NCI-H2196 treated with DMSO at 0.1 percent for 48 hours (cell line): ENCODE data around the gene NOC4L.

ENCODE experiments used
- DNase-seq: peaks from one replicate; lab custom pipeline; 2025; ENCODE audit not compliant: unreplicated experiment; lab: John Stamatoyannopoulos, UW

The NOC4L gene

DNA sequence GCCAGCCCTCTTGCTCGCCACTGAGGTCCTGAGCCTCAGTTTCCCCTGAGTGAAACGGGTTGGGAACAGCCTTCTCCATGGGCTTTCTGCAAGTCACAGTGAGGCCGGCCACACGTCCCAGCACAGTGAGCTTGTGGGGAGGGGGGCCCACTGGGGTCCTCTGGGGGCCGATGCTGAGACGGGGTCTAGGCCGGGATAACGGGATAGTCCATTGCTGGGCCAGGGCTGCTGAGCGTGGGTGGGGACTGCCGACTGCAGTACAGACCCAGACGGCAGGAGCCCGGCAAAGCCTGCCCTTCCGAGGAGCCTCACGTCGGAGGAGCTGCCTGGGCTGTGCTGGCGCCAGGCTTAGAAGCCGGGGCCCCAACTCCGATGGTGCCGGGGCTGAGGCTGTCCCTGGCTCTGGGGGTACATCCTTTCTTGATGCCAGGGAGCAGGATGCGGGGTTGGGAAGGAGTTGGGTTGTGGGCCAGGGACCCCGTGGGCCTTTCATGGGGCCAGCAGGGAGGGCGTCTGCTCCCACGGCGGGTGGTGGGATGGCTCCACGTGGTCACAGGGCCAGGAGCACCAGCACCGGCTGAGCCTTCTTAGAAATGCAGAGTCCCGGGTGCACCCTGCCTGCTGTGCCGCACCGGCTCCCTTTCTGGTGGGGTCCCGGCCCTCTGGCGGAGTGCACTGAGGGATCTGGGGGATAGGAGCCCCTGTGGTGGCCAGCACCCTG is 24.2 kb downstream of the NOC4L start:
- no peak for DNase-seq

DNA sequence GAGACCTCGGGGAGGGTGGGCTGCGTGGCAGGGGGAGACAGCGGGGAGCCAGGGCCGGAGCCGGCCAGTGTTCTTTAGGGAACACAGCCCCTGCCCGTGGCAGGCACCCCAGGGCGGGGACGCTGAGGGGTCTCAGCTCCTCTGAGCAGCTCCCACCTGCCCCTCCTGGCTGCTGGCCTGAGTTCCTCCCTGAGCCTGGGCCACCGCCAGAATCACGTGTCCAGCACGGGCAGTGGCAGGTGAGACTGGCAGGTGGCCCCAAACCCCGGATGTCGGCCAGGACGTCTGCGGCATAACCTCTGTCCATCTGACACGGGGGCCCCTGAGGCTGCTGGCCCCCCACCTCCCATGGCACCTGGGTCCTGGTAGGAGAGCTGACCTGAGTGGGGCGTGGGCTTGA is 25.1 kb downstream of the NOC4L start:
- DNase-seq: no peak

DNA sequence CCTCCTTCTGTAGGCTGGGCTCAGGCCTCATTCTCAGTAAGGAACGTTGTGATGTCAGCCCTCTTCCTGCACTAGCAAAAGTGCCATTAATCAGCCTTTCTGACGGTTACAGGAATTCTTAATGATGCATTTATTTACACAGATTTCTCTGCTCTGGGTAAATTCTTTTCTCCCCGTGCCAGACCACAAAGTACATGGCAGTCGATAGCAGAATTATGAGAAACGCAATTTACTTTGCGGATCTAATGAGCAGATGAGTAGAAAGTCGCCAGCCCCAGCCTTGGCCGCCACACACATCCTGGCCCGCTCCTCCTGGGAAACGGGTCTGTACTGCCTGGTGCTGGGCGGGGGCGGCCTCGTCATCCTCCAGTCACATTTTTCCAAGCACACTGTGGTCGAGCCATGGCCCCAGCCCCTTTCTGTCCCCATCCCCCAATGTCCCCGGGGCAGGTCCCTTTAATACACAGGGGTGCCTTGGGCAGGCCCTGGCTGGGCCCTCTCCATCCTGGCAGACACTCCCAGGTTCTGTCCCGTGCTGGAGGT is 25.9 kb downstream of the NOC4L start:
- DNase-seq: peak; percentile 22

DNA sequence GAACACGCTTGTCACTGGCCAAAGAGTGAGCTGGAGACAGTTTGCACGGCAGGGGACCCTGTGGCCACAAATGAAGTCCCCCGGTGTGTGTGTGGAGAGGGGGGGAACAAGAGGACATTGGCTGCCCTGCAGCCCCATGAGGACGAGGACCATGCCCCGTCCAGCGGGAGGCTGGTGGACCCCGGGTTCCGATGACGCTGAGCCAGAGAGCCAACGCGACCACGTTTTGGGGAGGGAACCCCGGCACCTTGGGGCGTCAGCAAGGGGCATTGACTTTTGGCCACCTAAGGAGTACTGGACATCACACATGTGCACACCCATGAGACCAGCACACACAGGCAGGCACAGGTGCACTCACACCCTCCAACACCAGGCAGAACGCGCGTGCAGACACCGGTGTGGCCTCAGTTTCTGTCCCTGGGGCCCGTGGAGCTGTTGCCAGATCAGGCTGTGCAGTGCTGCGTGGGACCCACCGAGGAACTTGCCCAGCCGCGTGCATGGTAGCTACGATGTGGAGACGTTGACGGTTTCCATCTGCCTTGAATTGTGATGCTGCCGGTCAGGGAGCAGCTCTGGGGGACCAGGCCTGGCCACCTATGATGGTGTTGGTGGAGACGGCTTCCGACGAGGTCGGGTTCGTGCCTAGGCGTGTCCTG is 26.5 kb downstream of the NOC4L start:
- DNase-seq: no peak

DNA sequence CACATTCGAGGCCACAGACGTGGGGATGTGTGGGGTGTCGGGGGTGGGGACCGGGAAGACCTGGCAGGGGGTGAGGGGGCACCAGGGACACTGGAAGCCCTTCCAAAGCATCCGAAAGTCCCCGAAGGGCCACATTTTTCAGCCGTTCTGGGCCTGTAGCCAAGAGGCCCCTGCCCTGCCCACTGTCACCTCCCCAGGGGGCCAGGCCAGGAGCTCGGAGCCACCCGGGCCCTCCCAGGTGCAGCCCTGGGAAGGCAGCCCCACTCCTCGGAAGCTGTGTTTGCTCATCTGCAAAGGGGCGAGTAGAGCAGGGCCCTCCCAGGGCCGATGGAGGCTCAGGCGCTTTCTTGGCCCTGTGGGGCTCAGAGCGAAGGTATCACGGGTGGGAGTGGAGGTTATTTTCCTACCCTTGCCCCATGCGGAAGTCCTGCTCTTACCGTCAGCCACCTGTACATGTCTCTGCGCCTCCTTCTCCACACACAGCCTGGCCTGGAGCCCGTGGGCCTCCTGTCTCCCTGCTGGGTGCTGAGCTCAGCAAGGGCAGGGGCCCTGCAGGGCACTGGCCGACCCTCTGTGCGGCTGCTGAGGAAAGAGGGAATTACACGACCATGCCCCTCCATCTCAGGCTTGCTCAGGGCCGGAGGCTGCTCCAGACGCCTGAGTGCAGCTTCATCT is 27.2 kb downstream of the NOC4L start:
- DNase-seq: no peak

DNA sequence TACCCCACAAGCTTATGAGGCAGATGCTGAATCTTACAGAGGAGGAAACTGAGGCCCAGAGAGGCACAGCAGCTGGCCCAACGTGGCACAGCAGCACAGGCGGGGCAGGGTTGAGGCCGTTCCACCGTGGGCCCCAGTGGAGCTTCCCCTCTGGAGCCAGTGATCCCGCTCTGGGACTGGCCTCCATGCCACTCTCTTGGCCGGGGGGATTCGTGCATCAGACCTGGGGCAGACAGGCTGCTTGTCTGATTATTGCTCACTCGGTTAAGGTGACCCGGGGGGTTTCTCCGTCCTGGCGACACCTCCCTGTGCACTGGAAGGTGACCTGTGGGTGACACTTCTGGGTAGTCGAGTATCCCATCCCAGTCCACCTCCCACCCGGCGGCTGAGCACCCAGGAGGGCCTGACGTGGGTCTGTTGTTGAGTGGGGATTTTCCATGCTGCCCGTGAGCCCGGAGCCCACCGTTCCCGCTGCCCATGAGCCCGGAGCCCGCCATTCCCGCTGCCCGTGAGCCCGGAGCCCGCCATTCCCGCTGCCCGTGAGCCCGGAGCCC is 27.8 kb downstream of the NOC4L start:
- no peak for DNase-seq

DNA sequence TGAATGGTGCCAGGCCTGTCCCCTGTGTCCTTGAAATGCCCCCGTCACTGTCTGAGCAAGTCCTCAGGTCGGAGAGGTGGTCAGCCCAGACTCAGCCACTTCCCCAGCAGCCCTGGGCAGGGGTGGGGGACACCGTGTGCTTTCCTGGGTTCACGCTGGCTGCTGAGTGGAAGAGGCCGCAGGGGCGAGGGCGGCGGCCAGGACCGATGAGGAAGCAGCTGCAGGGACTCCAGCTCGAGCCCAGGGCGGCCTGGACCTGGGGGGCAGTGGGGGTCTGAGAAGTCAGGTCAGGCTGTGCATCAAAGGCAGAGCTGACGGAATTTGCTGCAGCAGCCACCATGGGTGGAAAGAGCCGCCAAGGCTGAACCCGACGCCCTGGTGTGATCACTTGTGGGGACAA is 28.4 kb downstream of the NOC4L start:
- DNase-seq: no peak

DNA sequence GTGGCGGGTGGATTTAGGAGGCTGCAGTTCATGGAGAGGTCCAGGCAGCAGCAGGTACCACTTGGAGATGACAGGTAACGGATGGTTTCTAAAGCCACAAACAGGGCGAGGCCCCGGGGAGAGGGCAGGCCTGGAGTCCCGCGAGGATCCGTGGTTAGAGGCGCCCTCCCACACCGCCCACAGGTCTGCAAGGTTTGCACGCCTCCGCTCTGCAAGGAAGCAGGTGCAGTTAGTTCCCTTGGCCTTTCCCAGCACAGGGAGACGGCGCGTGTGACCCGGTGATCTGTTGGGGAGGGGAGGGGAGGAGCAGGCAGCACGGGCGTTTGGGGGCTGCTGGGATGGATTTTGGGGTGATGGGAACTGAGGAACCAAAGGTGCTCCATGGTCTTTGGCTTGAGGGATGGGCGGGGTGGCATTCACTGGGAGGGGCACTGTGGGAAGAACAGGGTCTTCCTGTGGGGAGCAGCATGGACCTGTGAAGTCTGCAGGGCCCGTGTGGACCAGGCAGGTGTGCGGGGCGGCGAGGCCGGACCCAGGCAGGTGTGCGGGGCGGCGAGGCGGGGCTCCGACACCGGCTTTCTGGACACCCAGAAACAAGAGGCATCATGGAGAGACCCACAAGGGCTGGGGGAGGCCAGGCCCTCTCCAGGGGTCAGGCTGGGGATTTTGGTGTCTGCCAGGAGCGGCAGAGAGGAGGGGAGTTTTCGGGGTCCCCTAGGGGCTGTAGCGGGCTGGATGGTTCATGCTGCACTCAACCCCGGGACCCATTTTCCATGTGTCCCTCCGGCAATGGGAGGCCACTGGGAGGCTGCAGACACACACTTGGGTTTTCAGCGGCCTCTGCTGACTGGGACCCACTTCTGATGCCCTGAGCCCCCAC is 29.1 kb downstream of the NOC4L start:
- no peak for DNase-seq

DNA sequence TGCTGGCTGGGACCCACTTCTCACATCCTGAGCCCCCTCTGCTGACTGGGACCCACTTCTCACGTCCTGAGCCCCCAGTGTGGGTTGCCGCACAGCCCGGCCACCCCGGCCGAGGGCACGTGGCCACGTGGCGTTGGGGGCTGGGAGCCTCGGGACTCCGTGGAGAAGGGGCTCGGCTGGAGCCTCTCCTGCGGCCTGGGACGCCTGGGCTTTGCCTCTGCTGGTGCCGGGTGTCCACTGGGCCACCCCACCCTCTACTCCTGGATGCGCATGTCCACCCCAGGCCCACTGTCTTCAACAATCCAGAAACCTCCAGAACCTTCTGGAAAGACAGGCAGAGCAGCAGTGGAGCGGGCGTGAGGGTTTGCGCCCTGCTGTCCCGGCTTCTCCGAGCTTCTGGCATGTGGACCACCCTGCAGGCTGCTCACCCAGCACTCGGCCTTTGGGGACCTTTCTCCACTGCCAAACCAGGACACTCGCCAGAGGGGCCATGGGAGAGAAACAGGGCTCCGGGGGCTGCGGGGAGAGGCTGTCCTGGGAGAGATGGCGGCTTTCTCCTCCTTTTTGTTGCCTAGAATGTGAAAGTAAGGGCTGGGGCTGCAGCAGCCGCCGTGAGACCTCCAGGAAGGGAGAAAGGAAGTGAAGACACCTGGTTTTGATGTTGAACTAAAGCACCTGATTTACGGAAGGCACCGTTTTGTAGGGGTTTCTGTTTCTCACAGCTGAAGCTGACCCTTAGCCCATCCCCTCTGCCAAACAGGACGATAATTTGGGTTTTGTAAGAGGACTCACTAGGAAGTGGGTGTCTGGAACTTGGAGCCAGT is 30.0 kb downstream of the NOC4L start:
- DNase-seq: no peak

DNA sequence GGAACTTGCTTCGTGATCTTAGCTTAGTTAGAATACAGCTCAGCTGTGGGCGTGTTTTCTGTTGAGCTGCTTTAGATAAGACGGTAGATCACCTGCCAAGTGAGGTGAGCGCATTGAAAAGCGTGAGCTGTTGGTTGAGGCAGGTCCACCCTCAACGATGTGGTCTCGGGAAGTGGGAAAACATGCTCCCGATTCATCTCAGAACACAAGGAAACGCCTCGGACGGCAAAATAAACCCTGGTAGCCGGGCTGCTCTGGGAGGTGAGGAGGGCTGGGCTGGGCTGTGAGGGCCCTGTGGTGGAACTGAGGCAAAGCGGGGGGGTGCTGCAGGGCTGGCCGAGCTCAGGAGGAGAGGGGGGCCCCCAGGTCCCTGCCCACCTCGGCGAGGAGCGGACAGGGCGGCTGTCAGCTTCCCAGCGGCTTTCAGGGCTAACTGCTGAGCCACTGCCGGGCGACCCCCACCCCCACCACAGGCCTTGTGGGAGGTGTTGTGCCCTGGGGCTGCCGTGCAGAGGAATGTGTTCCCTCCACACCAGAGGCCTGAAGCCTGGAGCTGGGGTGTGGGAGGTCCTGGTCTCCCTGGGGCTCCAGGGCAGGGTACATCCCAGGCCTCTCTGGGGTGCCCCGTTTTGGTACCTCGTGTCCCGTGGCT is 30.7 kb downstream of the NOC4L start:
- no peak for DNase-seq

DNA sequence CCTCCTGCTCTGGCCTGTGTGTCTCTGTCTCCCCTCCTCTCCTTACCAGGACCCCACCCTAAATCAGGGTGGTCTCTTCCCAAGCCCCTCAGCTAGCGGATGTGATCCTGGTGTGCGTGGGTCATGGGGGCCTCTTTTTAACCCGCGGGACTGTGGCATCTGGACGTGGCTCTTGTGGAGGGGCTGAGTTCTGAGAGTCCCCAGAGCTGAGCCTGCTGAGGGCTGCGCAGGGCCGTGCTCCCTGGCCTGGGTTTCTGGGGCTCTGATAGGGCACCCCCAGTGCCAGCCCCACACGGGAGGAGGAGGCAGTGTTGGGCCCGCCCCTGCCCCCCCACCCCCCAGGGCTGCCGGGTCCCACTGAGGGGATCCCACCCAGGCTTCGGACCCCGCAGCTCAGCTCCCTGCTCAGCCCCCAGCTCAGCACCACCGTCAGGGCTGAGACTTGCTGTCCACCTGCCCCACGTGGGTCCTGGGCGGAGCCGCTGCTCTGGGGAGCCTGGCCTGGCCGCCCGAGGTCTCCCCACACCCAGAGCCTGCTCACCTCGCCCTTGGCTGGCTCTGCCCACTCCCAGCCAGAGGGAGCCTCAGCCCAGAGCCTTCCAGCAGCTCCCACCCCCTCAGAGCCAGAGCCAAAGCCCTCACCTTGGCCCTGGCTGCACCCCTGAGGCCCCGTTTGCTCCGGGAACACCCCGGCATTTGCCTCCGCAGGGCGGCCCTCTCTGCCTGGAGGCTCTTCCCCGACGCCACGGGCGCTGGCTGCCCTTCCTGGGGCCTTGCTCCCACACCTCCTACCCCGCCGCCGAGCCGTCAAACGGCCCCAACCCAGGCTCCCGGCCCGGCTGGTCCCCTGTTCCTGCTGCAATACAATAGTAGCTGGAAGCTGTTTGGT is 31.5 kb downstream of the NOC4L start:
- DNase-seq: no peak

DNA sequence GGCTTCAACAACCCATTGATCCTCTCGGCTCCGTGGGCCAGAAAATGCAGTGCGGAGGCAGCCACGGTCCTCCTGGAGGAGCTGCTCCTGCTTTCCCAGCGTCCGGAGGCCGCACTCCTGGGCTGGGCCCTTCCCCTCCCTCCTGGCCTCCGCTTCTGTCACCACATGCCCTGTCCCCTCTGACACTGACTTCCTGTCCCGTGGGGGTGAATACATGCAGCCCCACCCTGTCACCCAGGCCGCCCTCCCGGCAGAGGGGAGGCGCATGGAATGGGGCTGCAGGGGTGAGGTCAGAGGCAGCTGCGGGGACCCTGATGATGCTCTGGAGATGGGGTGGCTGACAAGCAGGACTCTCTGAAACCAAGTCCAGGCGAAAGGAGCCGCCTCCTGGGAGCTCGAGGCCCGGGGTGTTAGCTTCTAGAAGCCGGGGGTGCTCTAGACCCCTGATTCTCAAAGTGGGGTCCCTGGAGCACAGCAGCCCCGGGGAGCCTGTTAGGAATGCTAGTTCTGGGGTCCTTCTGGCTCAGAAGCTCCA is 32.2 kb downstream of the NOC4L start:
- no peak for DNase-seq

DNA sequence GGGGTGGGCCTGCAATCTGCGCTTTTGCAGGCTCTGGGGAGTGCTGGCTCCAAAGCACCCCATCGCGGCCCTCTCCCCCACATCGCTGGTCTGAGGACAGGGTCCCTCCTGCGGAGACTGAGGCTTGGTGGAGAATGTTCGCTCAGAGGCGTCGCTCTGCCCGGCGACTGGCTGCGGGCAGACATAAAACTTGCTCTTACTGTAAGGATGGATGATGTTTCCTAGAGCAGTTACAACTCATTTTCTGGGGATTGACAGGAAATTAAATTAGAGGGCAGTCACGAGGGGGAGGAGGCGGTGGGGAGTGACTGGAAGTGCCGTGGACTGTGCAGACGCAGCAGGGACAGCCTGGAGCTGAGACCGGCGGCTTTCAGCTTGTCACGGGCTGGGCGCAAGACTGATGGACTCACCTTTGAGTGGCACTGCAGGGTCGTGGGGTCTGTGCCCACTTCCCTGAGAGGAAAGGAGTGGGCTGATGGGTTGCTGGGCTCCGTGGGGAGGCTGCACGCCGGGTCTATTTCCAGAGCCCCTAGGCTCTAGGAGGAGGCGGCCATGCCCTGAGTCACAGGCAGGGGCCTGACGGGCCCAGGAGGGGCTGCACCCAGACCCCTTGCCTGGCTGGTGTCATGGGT is 32.8 kb downstream of the NOC4L start:
- DNase-seq: no peak

DNA sequence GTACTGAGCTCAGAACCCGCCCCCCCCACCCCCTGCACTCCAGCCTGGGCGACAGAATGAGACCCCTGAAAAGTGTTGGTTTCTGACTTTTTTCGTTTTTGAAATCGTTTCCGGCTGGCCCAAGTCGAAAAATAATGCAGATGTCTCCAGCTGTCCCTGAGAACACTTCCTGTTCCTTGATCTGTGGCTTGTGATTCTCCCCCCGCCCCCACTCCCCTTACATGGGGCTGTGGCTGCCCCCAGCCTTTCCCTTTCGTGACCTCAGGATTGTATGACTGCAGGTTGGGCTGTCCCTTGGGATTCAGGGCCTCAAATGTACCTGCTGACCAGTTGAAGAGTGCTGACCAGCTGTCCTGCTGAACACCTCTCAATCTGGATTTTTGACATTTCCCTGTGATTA is 34.1 kb downstream of the NOC4L start:
- DNase-seq: no peak

DNA sequence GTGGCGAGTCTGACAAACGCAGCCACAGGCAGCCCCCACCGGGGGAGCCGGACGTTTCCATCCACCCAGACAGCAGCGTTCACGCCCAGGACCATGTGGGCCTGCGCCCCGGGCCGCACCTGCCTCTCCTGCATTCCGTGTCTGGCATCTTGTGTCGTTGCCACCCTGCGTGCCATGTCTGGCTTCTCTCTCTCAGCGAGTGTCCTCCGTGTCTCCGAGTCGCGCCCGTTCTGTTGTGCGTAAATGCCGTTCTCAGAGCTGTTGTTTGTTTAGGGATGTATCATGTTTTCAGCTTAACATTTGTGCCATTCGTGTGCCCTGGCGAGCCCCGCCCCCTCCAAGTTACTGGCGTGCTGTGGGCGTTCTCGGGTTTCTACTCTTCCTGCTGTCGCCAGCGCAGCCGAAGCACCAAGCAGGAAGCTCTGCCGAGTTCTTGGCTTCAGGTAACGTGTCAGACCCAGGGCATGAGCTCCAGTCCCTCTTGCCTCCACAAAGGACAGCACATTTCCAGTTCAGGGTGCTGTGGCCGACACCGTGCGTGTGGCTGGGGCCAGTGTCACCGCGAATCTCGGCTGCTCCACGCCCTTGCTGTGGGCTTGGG is 34.6 kb downstream of the NOC4L start:
- peak; percentile 80 for DNase-seq

DNA sequence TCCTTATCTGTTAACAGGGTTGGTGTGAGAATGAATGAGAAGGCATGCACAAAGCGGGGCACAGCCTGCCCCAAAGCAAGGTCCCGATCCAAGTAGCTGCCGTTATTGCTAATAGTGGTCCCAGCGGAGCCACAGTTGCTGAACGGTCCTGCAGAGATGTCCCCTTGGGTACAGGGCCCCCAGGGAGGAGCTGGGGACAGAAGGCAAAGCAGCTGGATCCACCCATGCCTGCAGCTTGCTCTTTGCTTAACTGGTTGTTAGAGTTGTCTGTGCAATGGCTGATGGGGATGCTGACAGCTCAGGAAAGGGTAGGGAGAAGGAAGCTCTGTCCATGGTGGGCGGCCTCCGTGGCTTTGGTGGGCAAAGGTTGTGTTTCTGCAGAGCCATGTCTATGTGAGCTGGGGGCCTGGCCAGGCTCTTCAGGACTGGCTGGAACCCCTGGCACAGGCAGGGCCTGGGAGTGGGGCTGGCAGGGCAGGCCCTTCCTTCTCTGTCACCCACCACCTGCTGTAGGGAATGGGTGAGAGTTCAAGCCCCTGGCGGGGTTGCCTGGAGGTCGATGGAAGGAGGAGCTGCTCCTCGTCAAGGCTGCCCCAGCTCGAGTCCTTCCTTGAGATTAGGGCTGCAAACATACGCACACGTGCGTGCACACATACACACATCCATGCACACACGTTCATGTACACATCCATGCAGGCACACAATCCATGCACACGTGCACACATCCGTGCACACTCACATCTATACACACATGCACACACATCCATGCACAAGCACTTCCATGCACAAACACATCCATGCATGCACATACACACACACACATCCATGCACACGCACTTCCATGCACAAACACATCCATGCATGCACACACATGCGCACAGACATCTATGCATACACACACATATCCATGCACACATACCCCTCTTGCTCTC is 35.4 kb downstream of the NOC4L start:
- no peak for DNase-seq
